ENCODE data around the gene SHQ1.
A peak's percentile ranks its signal among the peaks of the same experiment; 100 is the strongest.

SHQ1 gene

DNA sequence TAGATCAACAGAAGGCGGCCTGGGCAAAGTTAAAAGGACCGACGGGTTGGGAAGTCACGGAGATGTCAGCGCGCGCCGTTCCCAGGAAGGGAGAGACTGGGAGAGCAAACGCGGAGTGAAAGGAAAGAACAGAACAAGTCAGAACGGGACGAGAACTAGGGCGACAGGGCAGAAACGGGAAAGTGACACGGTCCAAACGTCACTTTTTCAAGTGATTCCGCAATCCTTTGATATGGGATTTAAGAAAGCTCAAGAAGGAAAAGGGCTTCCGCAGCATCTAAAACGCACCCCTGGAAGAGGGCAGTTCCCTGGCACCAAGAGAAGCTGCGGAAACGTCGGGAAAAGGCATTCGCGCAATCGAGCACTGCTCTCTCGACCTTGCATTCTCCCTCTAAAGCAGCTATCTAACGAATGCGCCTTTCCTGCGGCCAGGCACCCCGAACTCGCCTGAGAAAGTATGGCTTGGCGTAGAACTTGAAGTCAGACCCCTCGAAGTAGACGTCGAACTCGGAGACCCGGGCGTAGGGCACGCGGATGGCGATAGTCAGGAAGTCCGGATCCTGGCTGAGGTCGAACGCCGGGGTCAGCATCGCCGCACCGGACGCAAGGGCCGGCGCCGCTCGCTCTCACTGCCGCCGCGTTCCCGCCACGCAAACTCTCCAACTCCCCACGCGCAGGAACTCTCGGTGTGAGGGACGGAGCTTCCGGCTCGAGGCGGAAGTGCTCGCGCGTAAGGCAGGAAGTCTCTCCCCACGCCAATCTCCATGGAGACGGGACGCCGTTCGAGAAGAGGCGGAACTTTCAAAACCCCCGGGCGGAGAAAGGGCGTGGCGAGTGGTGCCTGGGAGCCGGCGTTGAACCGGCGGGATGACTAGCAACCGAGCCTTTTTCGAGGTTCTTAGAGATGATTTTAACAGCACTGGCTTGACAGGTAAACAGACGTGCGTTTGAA, at the start of gene SHQ1 (continued):
- TF ChIP-seq, protein P1, sequence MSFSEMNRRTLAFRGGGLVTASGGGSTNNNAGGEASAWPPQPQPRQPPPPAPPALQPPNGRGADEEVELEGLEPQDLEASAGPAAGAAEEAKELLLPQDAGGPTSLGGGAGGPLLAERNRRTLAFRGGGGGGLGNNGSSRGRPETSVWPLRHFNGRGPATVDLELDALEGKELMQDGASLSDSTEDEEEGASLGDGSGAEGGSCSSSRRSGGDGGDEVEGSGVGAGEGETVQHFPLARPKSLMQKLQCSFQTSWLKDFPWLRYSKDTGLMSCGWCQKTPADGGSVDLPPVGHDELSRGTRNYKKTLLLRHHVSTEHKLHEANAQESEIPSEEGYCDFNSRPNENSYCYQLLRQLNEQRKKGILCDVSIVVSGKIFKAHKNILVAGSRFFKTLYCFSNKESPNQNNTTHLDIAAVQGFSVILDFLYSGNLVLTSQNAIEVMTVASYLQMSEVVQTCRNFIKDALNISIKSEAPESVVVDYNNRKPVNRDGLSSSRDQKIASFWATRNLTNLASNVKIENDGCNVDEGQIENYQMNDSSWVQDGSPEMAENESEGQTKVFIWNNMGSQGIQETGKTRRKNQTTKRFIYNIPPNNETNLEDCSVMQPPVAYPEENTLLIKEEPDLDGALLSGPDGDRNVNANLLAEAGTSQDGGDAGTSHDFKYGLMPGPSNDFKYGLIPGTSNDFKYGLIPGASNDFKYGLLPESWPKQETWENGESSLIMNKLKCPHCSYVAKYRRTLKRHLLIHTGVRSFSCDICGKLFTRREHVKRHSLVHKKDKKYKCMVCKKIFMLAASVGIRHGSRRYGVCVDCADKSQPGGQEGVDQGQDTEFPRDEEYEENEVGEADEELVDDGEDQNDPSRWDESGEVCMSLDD (tag by site-specific recombination; IDR thresholded peaks at IDR 0.05), result peak; percentile 20; the same call in 1 of the 2 replicates
- no peak for TF ChIP-seq ZNF654 (tag by site-specific recombination; IDR thresholded peaks at IDR 0.05; ENCODE audit: low read depth)
- no peak for TF ChIP-seq ZNF747 (tag by site-specific recombination; IDR thresholded peaks at IDR 0.05)
- TF ChIP-seq EGR2 (tag by site-specific recombination; IDR thresholded peaks at IDR 0.05; ENCODE audit: low read depth), result peak; percentile 71
- no peak for TF ChIP-seq ZNF596 (tag by site-specific recombination; IDR thresholded peaks at IDR 0.05)
- TF ChIP-seq MYNN (tag by site-specific recombination; IDR thresholded peaks at IDR 0.05; ENCODE audit: borderline replicate concordance), result no peak
- TF ChIP-seq ZNF394 (tag by site-specific recombination; IDR thresholded peaks at IDR 0.05; ENCODE audit: borderline replicate concordance), result no peak; the same call in 1 of the 2 replicates
- TF ChIP-seq ZNF670 (tag by site-specific recombination; IDR thresholded peaks at IDR 0.05; ENCODE audit: low read depth), result no peak
- TF ChIP-seq, protein P2, sequence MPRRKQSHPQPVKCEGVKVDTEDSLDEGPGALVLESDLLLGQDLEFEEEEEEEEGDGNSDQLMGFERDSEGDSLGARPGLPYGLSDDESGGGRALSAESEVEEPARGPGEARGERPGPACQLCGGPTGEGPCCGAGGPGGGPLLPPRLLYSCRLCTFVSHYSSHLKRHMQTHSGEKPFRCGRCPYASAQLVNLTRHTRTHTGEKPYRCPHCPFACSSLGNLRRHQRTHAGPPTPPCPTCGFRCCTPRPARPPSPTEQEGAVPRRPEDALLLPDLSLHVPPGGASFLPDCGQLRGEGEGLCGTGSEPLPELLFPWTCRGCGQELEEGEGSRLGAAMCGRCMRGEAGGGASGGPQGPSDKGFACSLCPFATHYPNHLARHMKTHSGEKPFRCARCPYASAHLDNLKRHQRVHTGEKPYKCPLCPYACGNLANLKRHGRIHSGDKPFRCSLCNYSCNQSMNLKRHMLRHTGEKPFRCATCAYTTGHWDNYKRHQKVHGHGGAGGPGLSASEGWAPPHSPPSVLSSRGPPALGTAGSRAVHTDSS (tag by site-specific recombination; IDR thresholded peaks at IDR 0.05), result no peak
- TF ChIP-seq ZNF23 (tag by site-specific recombination; IDR thresholded peaks at IDR 0.05; ENCODE audit: borderline replicate concordance), result no peak
- TF ChIP-seq, protein P3, sequence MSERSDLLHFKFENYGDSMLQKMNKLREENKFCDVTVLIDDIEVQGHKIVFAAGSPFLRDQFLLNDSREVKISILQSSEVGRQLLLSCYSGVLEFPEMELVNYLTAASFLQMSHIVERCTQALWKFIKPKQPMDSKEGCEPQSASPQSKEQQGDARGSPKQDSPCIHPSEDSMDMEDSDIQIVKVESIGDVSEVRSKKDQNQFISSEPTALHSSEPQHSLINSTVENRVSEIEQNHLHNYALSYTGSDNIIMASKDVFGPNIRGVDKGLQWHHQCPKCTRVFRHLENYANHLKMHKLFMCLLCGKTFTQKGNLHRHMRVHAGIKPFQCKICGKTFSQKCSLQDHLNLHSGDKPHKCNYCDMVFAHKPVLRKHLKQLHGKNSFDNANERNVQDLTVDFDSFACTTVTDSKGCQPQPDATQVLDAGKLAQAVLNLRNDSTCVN (tag by site-specific recombination; optimal IDR thresholded peaks at IDR 0.05), result peak; percentile 89
- peak; percentile 80 for TF ChIP-seq ZBTB17 (tag by site-specific recombination; IDR thresholded peaks at IDR 0.05)
- TF ChIP-seq SP3 (tag by site-specific recombination; IDR thresholded peaks at IDR 0.05), result peak; percentile 34
- TF ChIP-seq, protein P4, sequence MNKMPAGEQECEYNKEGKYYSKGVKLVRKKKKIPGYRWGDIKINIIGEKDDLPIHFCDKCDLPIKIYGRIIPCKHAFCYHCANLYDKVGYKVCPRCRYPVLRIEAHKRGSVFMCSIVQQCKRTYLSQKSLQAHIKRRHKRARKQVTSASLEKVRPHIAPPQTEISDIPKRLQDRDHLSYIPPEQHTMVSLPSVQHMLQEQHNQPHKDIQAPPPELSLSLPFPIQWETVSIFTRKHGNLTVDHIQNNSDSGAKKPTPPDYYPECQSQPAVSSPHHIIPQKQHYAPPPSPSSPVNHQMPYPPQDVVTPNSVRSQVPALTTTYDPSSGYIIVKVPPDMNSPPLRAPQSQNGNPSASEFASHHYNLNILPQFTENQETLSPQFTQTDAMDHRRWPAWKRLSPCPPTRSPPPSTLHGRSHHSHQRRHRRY (tag by site-specific recombination; IDR thresholded peaks at IDR 0.05), result no peak
- peak; percentile 27; the same call in 1 of the 2 replicates for TF ChIP-seq SP7 (tag by site-specific recombination; IDR thresholded peaks at IDR 0.05)
- TF ChIP-seq FEZF1 (tag by site-specific recombination; IDR thresholded peaks at IDR 0.05), result no peak
- peak; percentile 29; the same call in 1 of the 2 replicates for TF ChIP-seq KLF8 (tag by site-specific recombination; IDR thresholded peaks at IDR 0.05)
- TF ChIP-seq, protein P5, sequence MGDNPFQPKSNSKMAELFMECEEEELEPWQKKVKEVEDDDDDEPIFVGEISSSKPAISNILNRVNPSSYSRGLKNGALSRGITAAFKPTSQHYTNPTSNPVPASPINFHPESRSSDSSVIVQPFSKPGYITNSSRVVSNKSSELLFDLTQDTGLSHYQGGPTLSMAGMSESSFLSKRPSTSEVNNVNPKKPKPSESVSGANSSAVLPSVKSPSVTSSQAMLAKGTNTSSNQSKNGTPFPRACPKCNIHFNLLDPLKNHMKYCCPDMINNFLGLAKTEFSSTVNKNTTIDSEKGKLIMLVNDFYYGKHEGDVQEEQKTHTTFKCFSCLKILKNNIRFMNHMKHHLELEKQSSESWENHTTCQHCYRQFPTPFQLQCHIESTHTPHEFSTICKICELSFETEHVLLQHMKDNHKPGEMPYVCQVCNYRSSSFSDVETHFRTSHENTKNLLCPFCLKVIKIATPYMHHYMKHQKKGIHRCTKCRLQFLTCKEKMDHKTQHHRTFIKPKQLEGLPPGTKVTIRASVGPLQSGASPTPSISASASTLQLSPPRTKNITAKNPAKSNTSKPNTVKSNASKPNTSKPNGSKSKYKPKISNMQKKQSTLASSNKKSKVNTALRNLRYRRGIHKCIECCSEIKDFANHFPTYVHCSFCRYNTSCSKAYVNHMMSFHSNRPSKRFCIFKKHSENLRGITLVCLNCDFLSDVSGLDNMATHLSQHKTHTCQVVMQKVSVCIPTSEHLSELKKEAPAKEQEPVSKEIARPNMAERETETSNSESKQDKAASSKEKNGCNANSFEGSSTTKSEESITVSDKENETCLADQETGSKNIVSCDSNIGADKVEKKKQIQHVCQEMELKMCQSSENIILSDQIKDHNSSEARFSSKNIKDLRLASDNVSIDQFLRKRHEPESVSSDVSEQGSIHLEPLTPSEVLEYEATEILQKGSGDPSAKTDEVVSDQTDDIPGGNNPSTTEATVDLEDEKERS (tag by site-specific recombination; IDR thresholded peaks at IDR 0.05), result no peak
- TF ChIP-seq, protein P6, sequence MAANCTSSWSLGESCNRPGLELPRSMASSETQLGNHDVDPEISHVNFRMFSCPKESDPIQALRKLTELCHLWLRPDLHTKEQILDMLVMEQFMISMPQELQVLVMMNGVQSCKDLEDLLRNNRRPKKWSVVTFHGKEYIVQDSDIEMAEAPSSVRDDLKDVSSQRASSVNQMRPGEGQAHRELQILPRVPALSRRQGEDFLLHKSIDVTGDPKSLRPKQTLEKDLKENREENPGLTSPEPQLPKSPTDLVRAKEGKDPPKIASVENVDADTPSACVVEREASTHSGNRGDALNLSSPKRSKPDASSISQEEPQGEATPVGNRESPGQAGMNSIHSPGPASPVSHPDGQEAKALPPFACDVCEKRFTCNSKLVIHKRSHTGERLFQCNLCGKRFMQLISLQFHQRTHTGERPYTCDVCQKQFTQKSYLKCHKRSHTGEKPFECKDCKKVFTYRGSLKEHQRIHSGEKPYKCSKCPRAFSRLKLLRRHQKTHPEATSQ (tag by site-specific recombination; IDR thresholded peaks at IDR 0.05), result 0 out of 2 replicates have a peak, but pooled peaks have one; percentile 9
- TF ChIP-seq HOXA7 (CRISPR knock-in tag; IDR thresholded peaks at IDR 0.05; ENCODE audit: borderline replicate concordance), result no peak
- TF ChIP-seq ZBTB20 (tag by site-specific recombination; IDR thresholded peaks at IDR 0.05), result peak; percentile 63
- no peak for TF ChIP-seq ZNF211 (tag by site-specific recombination; IDR thresholded peaks at IDR 0.05; ENCODE audit: low read depth)
- TF ChIP-seq ZNF514 (tag by site-specific recombination; IDR thresholded peaks at IDR 0.05), result no peak
- no peak for TF ChIP-seq ZNF626 (tag by site-specific recombination; IDR thresholded peaks at IDR 0.05)
- no peak for TF ChIP-seq GFI1B (tag by site-specific recombination; IDR thresholded peaks at IDR 0.05)
- TF ChIP-seq ZNF169 (tag by site-specific recombination; IDR thresholded peaks at IDR 0.05), result no peak

Measured in HEK293 (cell line).